ENCODE measurements around the gene TUBB.

Gene TUBB

GRCh38 chr6:30740540-30740870, 20.4 kb downstream of the TUBB start:
- Histone ChIP-seq H3K27me3 (replicated peaks; ENCODE audit: control insufficient read depth, insufficient read depth, low read length, poor library complexity, severe bottlenecking) (no peaks in the 10 kb centered on the region), H3K4me1 (ENCODE audit: control insufficient read depth, insufficient read depth, low read length, poor library complexity, severe bottlenecking) (peaks cover 42% of the 10 kb centered on the region), H3K4me3 (ENCODE audit: insufficient read depth, low read depth, low read length, poor library complexity, severe bottlenecking) (no peak overlapping the region), H3K27ac (ENCODE audit: insufficient read depth, low read length, poor library complexity, severe bottlenecking) (no peak overlapping the region), H3K9me3 (ENCODE audit: control insufficient read depth, low read length) (no peaks in the 10 kb centered on the region), H3K36me3 (ENCODE audit: control insufficient read depth, insufficient read depth, low read length) (no peaks in the 10 kb centered on the region)
- DNase-seq = no peak

- DNase-seq = no peak
- Histone ChIP-seq H3K4me1 (ENCODE audit: control insufficient read depth, insufficient read depth, low read length, poor library complexity, severe bottlenecking) (peaks cover 36% of the 10 kb centered on the region), H3K4me3 (ENCODE audit: insufficient read depth, low read depth, low read length, poor library complexity, severe bottlenecking) (peak overlapping the region; percentile 83), H3K27me3 (replicated peaks; ENCODE audit: control insufficient read depth, insufficient read depth, low read length, poor library complexity, severe bottlenecking) (no peaks in the 10 kb centered on the region), H3K27ac (ENCODE audit: insufficient read depth, low read length, poor library complexity, severe bottlenecking) (no peak overlapping the region), H3K9me3 (ENCODE audit: control insufficient read depth, low read length) (no peaks in the 10 kb centered on the region), H3K36me3 (ENCODE audit: control insufficient read depth, insufficient read depth, low read length) (no peaks in the 10 kb centered on the region)
Observed at GRCh38 chr6:30741063-30741779, 21.1 kb downstream of the TUBB start.

- peaks cover 33% of the 10 kb centered on the region for H3K4me1 ChIP-seq (ENCODE audit: control insufficient read depth, insufficient read depth, low read length, poor library complexity, severe bottlenecking)
- DNase-seq = no peak
- peak overlapping the region; percentile 83 for H3K4me3 ChIP-seq (ENCODE audit: insufficient read depth, low read depth, low read length, poor library complexity, severe bottlenecking)
- H3K36me3 ChIP-seq (ENCODE audit: control insufficient read depth, insufficient read depth, low read length) = no peaks in the 10 kb centered on the region
- peak overlapping the region; percentile 58 for H3K27ac ChIP-seq (ENCODE audit: insufficient read depth, low read length, poor library complexity, severe bottlenecking)
- no peaks in the 10 kb centered on the region for H3K27me3 ChIP-seq (replicated peaks; ENCODE audit: control insufficient read depth, insufficient read depth, low read length, poor library complexity, severe bottlenecking)
- no peaks in the 10 kb centered on the region for H3K9me3 ChIP-seq (ENCODE audit: control insufficient read depth, low read length)
Observed at GRCh38 chr6:30741789-30742315, 21.7 kb downstream of the TUBB start.

GRCh38 chr6:30742316-30743098, 22.4 kb downstream of the TUBB start, which contains the start of gene FLOT1:
FLOT1 (minus strand) TSS chr6:30742687; CDS start chr6:30742189, 498 bp downstream.
- Histone ChIP-seq H3K27me3 (replicated peaks; ENCODE audit: control insufficient read depth, insufficient read depth, low read length, poor library complexity, severe bottlenecking) (no peaks in the 10 kb centered on the region), H3K4me3 (ENCODE audit: insufficient read depth, low read depth, low read length, poor library complexity, severe bottlenecking) (peak within 1 kb of the TSS; percentile 83), H3K36me3 (ENCODE audit: control insufficient read depth, insufficient read depth, low read length) (no peaks in the 10 kb centered on the region), H3K27ac (ENCODE audit: insufficient read depth, low read length, poor library complexity, severe bottlenecking) (peak within 1 kb of the TSS; percentile 58), H3K9me3 (ENCODE audit: control insufficient read depth, low read length) (no peaks in the 10 kb centered on the region), H3K4me1 (ENCODE audit: control insufficient read depth, insufficient read depth, low read length, poor library complexity, severe bottlenecking) (peaks cover 27% of the 10 kb centered on the region)
- DNase-seq = peak; percentile 73 to 88 (median 85)

GRCh38 chr6:30743099-30744053, 23.2 kb downstream of the TUBB start:
- Histone ChIP-seq H3K4me3 (ENCODE audit: insufficient read depth, low read depth, low read length, poor library complexity, severe bottlenecking) (peak overlapping the region; percentile 83), H3K9me3 (ENCODE audit: control insufficient read depth, low read length) (no peaks in the 10 kb centered on the region), H3K36me3 (ENCODE audit: control insufficient read depth, insufficient read depth, low read length) (no peaks in the 10 kb centered on the region), H3K27me3 (replicated peaks; ENCODE audit: control insufficient read depth, insufficient read depth, low read length, poor library complexity, severe bottlenecking) (no peaks in the 10 kb centered on the region), H3K4me1 (ENCODE audit: control insufficient read depth, insufficient read depth, low read length, poor library complexity, severe bottlenecking) (peaks cover 19% of the 10 kb centered on the region), H3K27ac (ENCODE audit: insufficient read depth, low read length, poor library complexity, severe bottlenecking) (peak overlapping the region; percentile 58)
- peak in 1 of 3 donors; percentile 21 for DNase-seq

- no peaks in the 10 kb centered on the region for H3K36me3 ChIP-seq (ENCODE audit: control insufficient read depth, insufficient read depth, low read length)
- H3K4me1 ChIP-seq (ENCODE audit: control insufficient read depth, insufficient read depth, low read length, poor library complexity, severe bottlenecking) = peaks cover 19% of the 10 kb centered on the region
- no peaks in the 10 kb centered on the region for H3K9me3 ChIP-seq (ENCODE audit: control insufficient read depth, low read length)
- peak within 1 kb of the TSS; percentile 83 for H3K4me3 ChIP-seq (ENCODE audit: insufficient read depth, low read depth, low read length, poor library complexity, severe bottlenecking)
- H3K27me3 ChIP-seq (replicated peaks; ENCODE audit: control insufficient read depth, insufficient read depth, low read length, poor library complexity, severe bottlenecking) = no peaks in the 10 kb centered on the region
- peak within 1 kb of the TSS; percentile 58 for H3K27ac ChIP-seq (ENCODE audit: insufficient read depth, low read length, poor library complexity, severe bottlenecking)
- DNase-seq = peak; percentile 49 to 73 (median 66)
Observed at GRCh38 chr6:30744054-30744805, 24.1 kb downstream of the TUBB start, which contains the start of gene IER3. IER3 (minus strand) TSS chr6:30744547; CDS start chr6:30744518, 29 bp downstream.

- H3K4me3 ChIP-seq (ENCODE audit: insufficient read depth, low read depth, low read length, poor library complexity, severe bottlenecking) = no peak overlapping the region
- no peak overlapping the region for H3K27ac ChIP-seq (ENCODE audit: insufficient read depth, low read length, poor library complexity, severe bottlenecking)
- no peaks in the 10 kb centered on the region for H3K9me3 ChIP-seq (ENCODE audit: control insufficient read depth, low read length)
- no peaks in the 10 kb centered on the region for H3K27me3 ChIP-seq (replicated peaks; ENCODE audit: control insufficient read depth, insufficient read depth, low read length, poor library complexity, severe bottlenecking)
- DNase-seq = no peak
- peaks cover 10% of the 10 kb centered on the region for H3K4me1 ChIP-seq (ENCODE audit: control insufficient read depth, insufficient read depth, low read length, poor library complexity, severe bottlenecking)
- H3K36me3 ChIP-seq (ENCODE audit: control insufficient read depth, insufficient read depth, low read length) = no peaks in the 10 kb centered on the region
Observed at GRCh38 chr6:30747300-30747687, 27.1 kb downstream of the TUBB start.

- DNase-seq = no peak
- Histone ChIP-seq H3K27me3 (replicated peaks; ENCODE audit: control insufficient read depth, insufficient read depth, low read length, poor library complexity, severe bottlenecking) (no peaks in the 10 kb centered on the region), H3K36me3 (ENCODE audit: control insufficient read depth, insufficient read depth, low read length) (no peaks in the 10 kb centered on the region), H3K27ac (ENCODE audit: insufficient read depth, low read length, poor library complexity, severe bottlenecking) (no peak overlapping the region), H3K9me3 (ENCODE audit: control insufficient read depth, low read length) (no peaks in the 10 kb centered on the region), H3K4me3 (ENCODE audit: insufficient read depth, low read depth, low read length, poor library complexity, severe bottlenecking) (no peak overlapping the region), H3K4me1 (ENCODE audit: control insufficient read depth, insufficient read depth, low read length, poor library complexity, severe bottlenecking) (peaks cover 10% of the 10 kb centered on the region)
Observed at GRCh38 chr6:30747902-30748769, 28.0 kb downstream of the TUBB start.
